Right lobe of liver (tissue), 4 donors: ENCODE data around the gene OSBPL8.

Experiments
- POLR2A ChIP-seq: fragments of 450-650 bp; IDR thresholded peaks from one replicate; pipeline ENCODE4 v1.6.1; 2017; ENCODE audit warnings: antibody characterized with exemption, mild to moderate bottlenecking
- TF ChIP-seq, protein P1 (sequence below), 4 donors: fragments of 200-600 bp in 3 of 4; fragments of 450-650 bp in 1 of 4; IDR thresholded peaks; one replicate each; pipeline versions ENCODE4 v1.5.1 to v1.8.0; 2016 to 2022; ENCODE audit warnings: antibody characterized with exemption in 4 of 4, mild to moderate bottlenecking in 2 of 4
- donor health status: DM: no; HTN: no; CAD: no.
- donor health status: DM: no; HTN: no; CAD: no.
- donor health status: DM: no; HTN: yes; CAD: no.

DNA sequence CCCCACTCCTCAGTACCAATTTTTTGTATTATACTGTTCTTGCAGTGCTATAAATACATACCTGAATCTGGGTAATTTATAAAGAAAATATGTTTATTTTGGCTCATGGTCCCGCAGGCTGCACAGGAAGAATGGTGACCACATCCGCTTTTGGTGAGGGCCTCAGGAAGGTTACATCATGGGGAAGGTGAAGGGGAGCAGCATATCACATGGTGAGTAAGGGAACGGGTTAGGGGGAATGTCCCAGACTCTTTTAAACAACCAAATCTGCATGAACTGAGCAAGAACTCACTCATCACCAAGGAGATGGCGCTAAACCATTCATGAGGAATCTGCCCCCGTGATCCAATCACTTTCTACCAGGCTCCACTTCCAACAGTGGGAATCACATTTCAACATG is 40.0 kb downstream of the OSBPL8 start:
- TF ChIP-seq, protein P1, sequence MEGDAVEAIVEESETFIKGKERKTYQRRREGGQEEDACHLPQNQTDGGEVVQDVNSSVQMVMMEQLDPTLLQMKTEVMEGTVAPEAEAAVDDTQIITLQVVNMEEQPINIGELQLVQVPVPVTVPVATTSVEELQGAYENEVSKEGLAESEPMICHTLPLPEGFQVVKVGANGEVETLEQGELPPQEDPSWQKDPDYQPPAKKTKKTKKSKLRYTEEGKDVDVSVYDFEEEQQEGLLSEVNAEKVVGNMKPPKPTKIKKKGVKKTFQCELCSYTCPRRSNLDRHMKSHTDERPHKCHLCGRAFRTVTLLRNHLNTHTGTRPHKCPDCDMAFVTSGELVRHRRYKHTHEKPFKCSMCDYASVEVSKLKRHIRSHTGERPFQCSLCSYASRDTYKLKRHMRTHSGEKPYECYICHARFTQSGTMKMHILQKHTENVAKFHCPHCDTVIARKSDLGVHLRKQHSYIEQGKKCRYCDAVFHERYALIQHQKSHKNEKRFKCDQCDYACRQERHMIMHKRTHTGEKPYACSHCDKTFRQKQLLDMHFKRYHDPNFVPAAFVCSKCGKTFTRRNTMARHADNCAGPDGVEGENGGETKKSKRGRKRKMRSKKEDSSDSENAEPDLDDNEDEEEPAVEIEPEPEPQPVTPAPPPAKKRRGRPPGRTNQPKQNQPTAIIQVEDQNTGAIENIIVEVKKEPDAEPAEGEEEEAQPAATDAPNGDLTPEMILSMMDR (IDR thresholded peaks at IDR 0.05) = no peak
- TF ChIP-seq POLR2A = no peak
